Spleen (tissue), 11 donors: ENCODE measurements around the gene KLHL6. TPM values are rescaled to one million over a fixed set of nuclear protein-coding genes. Genes with fewer than 3 reads are reported as not detected.
A peak's percentile ranks its signal among the peaks of the same experiment; 100 is the strongest.

ENCODE experiments used
- DNase-seq: peaks from one replicate; pipeline ENCODE4 v3.0.0-alpha.2; 2020
- H3K27ac ChIP-seq, 8 donors: fragments of 200-600 bp; sonication (generic) in 7 of 8; 1 replicate in 4 of 8; 2 replicates in 4 of 8; pipeline versions ENCODE4 v1.5.0 to v1.8.0; 2016 to 2021; ENCODE audit warnings: inconsistent platforms in 4 of 8, mild to moderate bottlenecking in 4 of 8, moderate library complexity in 1 of 8
- H3K27me3 ChIP-seq, 7 donors: fragments of 200-600 bp; sonication (generic) in 6 of 7; replicated peaks in 1 of 7; 1 replicate in 4 of 7; 2 replicates in 3 of 7; pipeline versions ENCODE4 v1.5.0 to v1.8.0; 2016 to 2021; ENCODE audit warnings: inconsistent platforms in 3 of 7, mild to moderate bottlenecking in 1 of 7
- H3K36me3 ChIP-seq, 6 donors: fragments of 200-600 bp; sonication (generic) in 5 of 6; 1 replicate in 4 of 6; 2 replicates in 2 of 6; pipeline versions ENCODE4 v1.5.0 to v1.8.0; 2016 to 2021; ENCODE audit warnings: inconsistent platforms in 2 of 6
- H3K4me1 ChIP-seq, 6 donors: fragments of 200-600 bp; sonication (generic) in 5 of 6; 1 replicate in 3 of 6; 2 replicates in 3 of 6; pipeline versions ENCODE4 v1.5.0 to v1.8.0; 2016 to 2021; ENCODE audit warnings: inconsistent platforms in 3 of 6
- H3K4me3 ChIP-seq, 8 donors: fragments of 200-600 bp; sonication (generic) in 7 of 8; 1 replicate in 4 of 8; 2 replicates in 4 of 8; pipeline versions ENCODE4 v1.5.0 to v1.8.0; 2016 to 2021; ENCODE audit warnings: inconsistent platforms in 4 of 8, mild to moderate bottlenecking in 4 of 8, moderate library complexity in 2 of 8
- H3K9me3 ChIP-seq, 8 donors: fragments of 200-600 bp; sonication (generic) in 7 of 8; 1 replicate in 4 of 8; 2 replicates in 4 of 8; pipeline versions ENCODE4 v1.5.0 to v1.8.0; 2016 to 2021; ENCODE audit warnings: inconsistent platforms in 4 of 8
- CTCF ChIP-seq, 11 experiments: fragments of 200-600 bp in 7 of 11; fragments of 450-650 bp in 4 of 11; sonication (generic) in 4 of 11; IDR thresholded peaks in 8 of 11; conservative IDR thresholded peaks in 3 of 11; 1 replicate in 7 of 11; 2 replicates in 4 of 11; pipeline versions ENCODE4 v1.4.0 to v1.8.0; 2016 to 2021; ENCODE audit warnings: antibody characterized with exemption in 11 of 11, inconsistent platforms in 4 of 11, mild to moderate bottlenecking in 1 of 11
- POLR2A ChIP-seq, 3 donors: fragments of 450-650 bp; IDR thresholded peaks; one replicate each; pipeline ENCODE4 v1.5.1; 2017; ENCODE audit warnings: antibody characterized with exemption in 3 of 3, mild to moderate bottlenecking in 1 of 3
- POLR2AphosphoS5 ChIP-seq, 3 donors: sonication (generic); formaldehyde crosslinking; IDR thresholded peaks; one replicate each; pipeline ENCODE4 v1.5.1; 2017; ENCODE audit warnings: antibody characterized with exemption in 3 of 3
- WGBS, 5 donors: extraction: QIAGEN DNeasy Blood & Tissue Kit in 3 of 5; methylation state at CpG; one replicate each; pipeline versions ENCODE4 v1.1.5 to v1.1.7; 2013 to 2018; 5-methylcytosine and 5-hydroxymethylcytosine counted together
- intact Hi-C: fragments of 100-400 bp; cut with DNase I; formaldehyde crosslinking; loops from one replicate; pipeline ENCODE4 v1.15.0; 2023; ENCODE audit warnings: low total_unique reads
- polyA plus RNA-seq, 3 donors: library from polyadenylated mRNA; stranded (reverse); fragments of 200-250 nt; gene quantifications; one replicate each; pipeline ENCODE4 v1.2.1, GENCODE V29; 2013
- total RNA-seq, 7 donors: library from RNA; depleted of rRNA in 3 of 7; stranded (reverse); fragments of >200 nt in 3 of 7; fragmentation: NEBNext Ultra II Directional in 4 of 7; extraction: Animal tissue kit (Norgen Biotek cat#: 25700) in 4 of 7; gene quantifications; one replicate each; pipeline versions ENCODE4 v1.1.0 to v1.2.1, GENCODE V29; 2016 to 2021
- donor health status: healthy with polysubstance abuse.
- donor health status: DM: no; HTN: no; CAD: no; lungs with moderate emphysema.
- donor health status: DM: no; HTN: no; CAD: no.
- donor health status: Bipolar disorder and iron deficiency.
- donor health status: healthy.
- donor health status: DM: no; HTN: no; CAD: no.
- donor health status: DM: yes; HTN: yes; CAD: no.

Gene KLHL6
- total and polyA plus RNA-seq, 10 donors = 10.8 to 51.8 (median 33.0) TPM

GRCh38 chr3:183487016-183487415 is 68.5 kb downstream of the KLHL6 start:
- no peak overlapping the region for H3K4me3 ChIP-seq
- H3K9me3 ChIP-seq = no peaks in the 10 kb centered on the region
- DNase-seq = no peak
- peaks cover 0 to 32% (median 9%) of the 10 kb centered on the region in 6 donors for H3K36me3 ChIP-seq
- H3K27me3 ChIP-seq = no peaks in the 10 kb centered on the region
- peaks cover 0 to 17% (median 2%) of the 10 kb centered on the region in 6 donors for H3K4me1 ChIP-seq
- 66 to 89% (median 74%) methylated on average over 3 to 4 of the region's 4 CpGs for WGBS, 5 donors
- no peak overlapping the region for H3K27ac ChIP-seq
- no peak for TF ChIP-seq POLR2A (IDR thresholded peaks at IDR 0.05)
- TF ChIP-seq POLR2AphosphoS5 (IDR thresholded peaks at IDR 0.05) = no peak
- no peak for TF ChIP-seq CTCF (IDR thresholded peaks at IDR 0.05 in 8 of 11, conservative IDR thresholded peaks at IDR 0.05 in 3 of 11)
- intact Hi-C loops = no loop called here

- H3K27ac ChIP-seq = no peak overlapping the region
- intact Hi-C loops = no loop called here
- DNase-seq = no peak
- peaks cover 0 to 17% (median 2%) of the 10 kb centered on the region in 6 donors for H3K4me1 ChIP-seq
- WGBS, 5 donors = 88 to 95% (median 91%) methylated on average over 6 of the region's 6 CpGs
- H3K4me3 ChIP-seq = no peak overlapping the region
- peaks cover 0 to 27% (median 4%) of the 10 kb centered on the region in 6 donors for H3K36me3 ChIP-seq
- H3K27me3 ChIP-seq = no peaks in the 10 kb centered on the region
- H3K9me3 ChIP-seq = no peaks in the 10 kb centered on the region
- TF ChIP-seq CTCF (IDR thresholded peaks at IDR 0.05 in 8 of 11, conservative IDR thresholded peaks at IDR 0.05 in 3 of 11) (no peak), POLR2A (IDR thresholded peaks at IDR 0.05) (no peak), POLR2AphosphoS5 (IDR thresholded peaks at IDR 0.05) (no peak)
Measured at GRCh38 chr3:183486472-183486871, 69.0 kb downstream of the KLHL6 start.

GRCh38 chr3:183485585-183485984 is 69.9 kb downstream of the KLHL6 start:
- H3K4me1 ChIP-seq = peaks cover 0 to 13% (median 2%) of the 10 kb centered on the region in 6 donors
- H3K9me3 ChIP-seq = no peaks in the 10 kb centered on the region
- no peak for DNase-seq
- intact Hi-C loops = no loop called here
- peaks cover 0 to 18% (median 0%) of the 10 kb centered on the region in 6 donors for H3K36me3 ChIP-seq
- H3K27me3 ChIP-seq = no peaks in the 10 kb centered on the region
- TF ChIP-seq POLR2A (IDR thresholded peaks at IDR 0.05) (no peak), POLR2AphosphoS5 (IDR thresholded peaks at IDR 0.05) (no peak), CTCF (IDR thresholded peaks at IDR 0.05 in 8 of 11, conservative IDR thresholded peaks at IDR 0.05 in 3 of 11) (no peak)
- 88 to 96% (median 93%) methylated on average over 6 of the region's 6 CpGs for WGBS, 5 donors
- no peak overlapping the region for H3K4me3 ChIP-seq
- no peak overlapping the region for H3K27ac ChIP-seq

- peaks cover 0 to 13% (median 0%) of the 10 kb centered on the region in 6 donors for H3K36me3 ChIP-seq
- H3K27me3 ChIP-seq = no peaks in the 10 kb centered on the region
- H3K9me3 ChIP-seq = no peaks in the 10 kb centered on the region
- intact Hi-C loops = no loop called here
- no peak for DNase-seq
- TF ChIP-seq POLR2AphosphoS5 (IDR thresholded peaks at IDR 0.05) = no peak
- TF ChIP-seq CTCF (IDR thresholded peaks at IDR 0.05 in 8 of 11, conservative IDR thresholded peaks at IDR 0.05 in 3 of 11) = no peak
- no peak for TF ChIP-seq POLR2A (IDR thresholded peaks at IDR 0.05)
- 87 to 95% (median 93%) methylated on average over 6 of the region's 6 CpGs for WGBS, 5 donors
- H3K27ac ChIP-seq = peak overlapping the region in 1 of 8 donors; percentile 17
- peaks cover 0 to 13% (median 2%) of the 10 kb centered on the region in 6 donors for H3K4me1 ChIP-seq
- H3K4me3 ChIP-seq = no peak overlapping the region
Measured at GRCh38 chr3:183485093-183485492, 70.4 kb downstream of the KLHL6 start.
